PC-3 (cell line): ENCODE data around the gene HACD1. TPM values are rescaled to one million over a fixed set of nuclear protein-coding genes. Genes with fewer than 3 reads are reported as not detected.

ENCODE experiments used
- ATAC-seq: fragments of 200-7000 bp; cut with Tn5 transposase; 2 replicates; pipeline ENCODE4 v1.9.1; 2020; ENCODE audit warnings: mild to moderate bottlenecking, moderate library complexity
- BruUV-seq: library from RNA; stranded (reverse); fragments of 400-500 nt; replicated peaks from 2 replicates; lab custom pipeline; 2021; lab: Mats Ljungman, UMichigan
- CTCF ChIA-PET: fragments of 300-600 bp; sonication (Branson Sonifier 250); formaldehyde crosslinking; loops from one replicate; lab custom pipeline; 2022; ENCODE audit warnings: antibody characterized with exemption; lab: Charles Lee
- POLR2A ChIA-PET: fragments of 300-600 bp; sonication (Branson Sonifier 250); formaldehyde crosslinking; loops from one replicate; lab custom pipeline; 2022; ENCODE audit warnings: antibody characterized with exemption; ENCODE audit not compliant: unreplicated experiment; lab: Charles Lee
- DNase-seq: peaks from one replicate; pipeline ENCODE4 v3.0.0-alpha.2; 2015
- H2AFZ ChIP-seq: fragments of 300-600 bp; sonication (generic); 2 replicates; pipeline ENCODE4 v1.6.0; 2016; ENCODE audit warnings: antibody characterized with exemption, low read length
- H3F3A ChIP-seq: fragments of 300-600 bp; sonication (generic); one replicate; pipeline ENCODE4 v1.6.0; 2017; ENCODE audit warnings: antibody characterized with exemption, low read length, control low read depth, mild to moderate bottlenecking; ENCODE audit not compliant: unreplicated experiment
- H3K27ac ChIP-seq: fragments of 300-600 bp; sonication (generic); 2 replicates; pipeline ENCODE4 v1.5.1; 2016; ENCODE audit warnings: mild to moderate bottlenecking, low read length
- H3K27me3 ChIP-seq: fragments of 300-600 bp; sonication (generic); 2 replicates; pipeline ENCODE4 v1.6.1; 2016; ENCODE audit warnings: low read length, mixed read lengths
- H3K36me3 ChIP-seq: fragments of 300-600 bp; sonication (generic); 2 replicates; pipeline ENCODE4 v1.6.1; 2016; ENCODE audit warnings: low read depth, mixed run types, low read length, mixed read lengths
- H3K4me1 ChIP-seq: fragments of 300-600 bp; sonication (generic); 2 replicates; pipeline ENCODE4 v1.5.1; 2016; ENCODE audit warnings: low read length; ENCODE audit not compliant: insufficient read depth
- H3K4me2 ChIP-seq: fragments of 300-600 bp; sonication (generic); 2 replicates; pipeline ENCODE4 v1.6.0; 2016; ENCODE audit warnings: low read length
- H3K4me3 ChIP-seq: fragments of 300-600 bp; sonication (generic); 2 replicates; pipeline ENCODE4 v1.5.1; 2016; ENCODE audit warnings: mild to moderate bottlenecking, low read length, mixed read lengths
- H3K79me2 ChIP-seq: fragments of 300-600 bp; sonication (generic); 2 replicates; pipeline ENCODE4 v1.6.1; 2017; ENCODE audit warnings: low read length, mixed read lengths
- H3K9ac ChIP-seq: fragments of 300-600 bp; sonication (generic); 2 replicates; pipeline ENCODE4 v1.6.0; 2016; ENCODE audit warnings: mild to moderate bottlenecking, low read length
- H3K9me2 ChIP-seq: fragments of 300-600 bp; sonication (generic); replicated peaks from 2 replicates; pipeline ENCODE4 v1.6.1; 2016; ENCODE audit warnings: mixed run types, low read length, mixed read lengths
- H3K9me3 ChIP-seq: fragments of 300-600 bp; sonication (generic); 2 replicates; pipeline ENCODE4 v1.6.1; 2016; ENCODE audit warnings: low read length, mixed read lengths
- H4K20me1 ChIP-seq: fragments of 300-600 bp; sonication (generic); 2 replicates; pipeline ENCODE4 v1.6.1; 2016; ENCODE audit warnings: low read length, mixed read lengths
- EZH2 ChIP-seq: fragments of 300-600 bp; sonication (generic); IDR thresholded peaks from one replicate; pipeline ENCODE4 v1.6.1; 2017; ENCODE audit warnings: antibody characterized with exemption, mild to moderate bottlenecking, low read length; ENCODE audit not compliant: unreplicated experiment
- EZH2phosphoT487 ChIP-seq: fragments of 300-600 bp; sonication (generic); IDR thresholded peaks from 2 replicates; pipeline ENCODE4 v1.6.1; 2018; ENCODE audit warnings: mild to moderate bottlenecking, antibody characterized with exemption, low read length, borderline replicate concordance
- intact Hi-C: fragments of 100-400 bp; cut with micrococcal nuclease; formaldehyde crosslinking; loops from 2 replicates; pipeline ENCODE4 v1.9.0; 2023
- total RNA-seq: library from RNA; depleted of rRNA; stranded (reverse); fragments of >200 nt; gene quantifications from 2 replicates; pipeline ENCODE4 v1.2.3, GENCODE V29; 2014
- TF ChIP-seq, protein P1 (sequence below): fragments of 300-600 bp; sonication (generic); conservative IDR thresholded peaks from 2 replicates; pipeline ENCODE4 v1.5.1; 2017; ENCODE audit warnings: antibody characterized with exemption, low read depth, mild to moderate bottlenecking, low read length

HACD1 gene
- total RNA-seq, 1 experiment from 2014 or later, result 15.3 TPM

GRCh38 chr10:17586821-17587234, 30.3 kb downstream of the HACD1 start:
- no peaks in the 10 kb centered on the region for H3K79me2 ChIP-seq
- H3K27me3 ChIP-seq, result no peaks in the 10 kb centered on the region
- H3K9me3 ChIP-seq, result no peaks in the 10 kb centered on the region
- ATAC-seq (peak; percentile 37), DNase-seq (peak; percentile 12)
- no peaks in the 10 kb centered on the region for H4K20me1 ChIP-seq
- TF ChIP-seq EZH2phosphoT487, result no peak
- TF ChIP-seq EZH2, result no peak
- TF ChIP-seq, protein P1, sequence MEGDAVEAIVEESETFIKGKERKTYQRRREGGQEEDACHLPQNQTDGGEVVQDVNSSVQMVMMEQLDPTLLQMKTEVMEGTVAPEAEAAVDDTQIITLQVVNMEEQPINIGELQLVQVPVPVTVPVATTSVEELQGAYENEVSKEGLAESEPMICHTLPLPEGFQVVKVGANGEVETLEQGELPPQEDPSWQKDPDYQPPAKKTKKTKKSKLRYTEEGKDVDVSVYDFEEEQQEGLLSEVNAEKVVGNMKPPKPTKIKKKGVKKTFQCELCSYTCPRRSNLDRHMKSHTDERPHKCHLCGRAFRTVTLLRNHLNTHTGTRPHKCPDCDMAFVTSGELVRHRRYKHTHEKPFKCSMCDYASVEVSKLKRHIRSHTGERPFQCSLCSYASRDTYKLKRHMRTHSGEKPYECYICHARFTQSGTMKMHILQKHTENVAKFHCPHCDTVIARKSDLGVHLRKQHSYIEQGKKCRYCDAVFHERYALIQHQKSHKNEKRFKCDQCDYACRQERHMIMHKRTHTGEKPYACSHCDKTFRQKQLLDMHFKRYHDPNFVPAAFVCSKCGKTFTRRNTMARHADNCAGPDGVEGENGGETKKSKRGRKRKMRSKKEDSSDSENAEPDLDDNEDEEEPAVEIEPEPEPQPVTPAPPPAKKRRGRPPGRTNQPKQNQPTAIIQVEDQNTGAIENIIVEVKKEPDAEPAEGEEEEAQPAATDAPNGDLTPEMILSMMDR, result no peak
- H3K9ac ChIP-seq, result no peak overlapping the region
- H3K27ac ChIP-seq, result no peak overlapping the region
- intact Hi-C loops, result no loop called here
- no peaks in the 10 kb centered on the region for H3K36me3 ChIP-seq
- no peak overlapping the region for H3K4me3 ChIP-seq
- H3K4me1 ChIP-seq, result no peaks in the 10 kb centered on the region
- no TSS peak for BruUV-seq
- no peak overlapping the region for H2AFZ ChIP-seq
- H3F3A ChIP-seq, result no peaks in the 10 kb centered on the region
- no peaks in the 10 kb centered on the region for H3K9me2 ChIP-seq
- ChIA-PET POLR2A (no interaction called here), CTCF (no interaction called here)
- H3K4me2 ChIP-seq, result no peak overlapping the region

DNA sequence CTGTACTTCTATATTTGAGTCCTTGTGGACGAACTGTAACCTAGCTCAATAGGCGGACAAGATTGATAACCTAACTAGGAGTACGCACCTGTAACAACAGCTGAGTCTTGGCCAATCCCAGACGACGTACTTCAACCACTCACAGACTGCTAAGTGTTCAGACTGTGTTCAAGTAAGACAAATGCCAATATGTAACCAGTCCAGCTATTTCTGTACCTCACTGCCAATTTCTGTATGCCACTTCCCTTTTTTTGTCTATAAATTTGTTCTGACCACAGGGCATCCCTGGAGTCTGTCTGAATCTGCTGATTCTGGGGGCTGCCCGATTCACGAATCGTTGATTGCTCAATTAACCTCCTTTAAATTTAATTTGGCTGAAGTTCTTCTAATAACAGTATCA, 32.2 kb downstream of the HACD1 start:
- Histone ChIP-seq H2AFZ (no peak overlapping the region), H3K9me2 (no peaks in the 10 kb centered on the region), H3K4me2 (no peak overlapping the region), H3K27ac (no peak overlapping the region), H3K36me3 (no peaks in the 10 kb centered on the region), H3K9me3 (no peaks in the 10 kb centered on the region), H4K20me1 (no peaks in the 10 kb centered on the region), H3F3A (no peaks in the 10 kb centered on the region), H3K27me3 (no peaks in the 10 kb centered on the region), H3K4me1 (no peaks in the 10 kb centered on the region), H3K9ac (no peak overlapping the region), H3K4me3 (no peak overlapping the region), H3K79me2 (no peaks in the 10 kb centered on the region)
- no peak for DNase-seq
- ChIA-PET CTCF (no interaction called here), POLR2A (no interaction called here)
- no peak for ATAC-seq
- intact Hi-C loops, result no loop called here
- BruUV-seq, result no TSS peak
- TF ChIP-seq, protein P1, result no peak
- TF ChIP-seq EZH2 (no peak), EZH2phosphoT487 (no peak)

- DNase-seq (no peak), ATAC-seq (no peak)
- Histone ChIP-seq H3K27ac (no peak overlapping the region), H4K20me1 (no peaks in the 10 kb centered on the region), H3K9ac (no peak overlapping the region), H3K9me3 (no peaks in the 10 kb centered on the region), H3K9me2 (no peaks in the 10 kb centered on the region), H3K4me1 (no peaks in the 10 kb centered on the region), H3K4me3 (no peak overlapping the region), H3K79me2 (no peaks in the 10 kb centered on the region), H3K36me3 (no peaks in the 10 kb centered on the region), H2AFZ (no peak overlapping the region), H3K4me2 (no peak overlapping the region), H3K27me3 (no peaks in the 10 kb centered on the region), H3F3A (no peaks in the 10 kb centered on the region)
- ChIA-PET CTCF (no interaction called here), POLR2A (interaction anchor here (0.7 kb wide), 1 partner anchor 132 kb away, joined by 3 read pairs; no protein-coding TSS in a partner anchor)
- intact Hi-C loops, result no loop called here
- TF ChIP-seq, protein P1, result no peak
- TF ChIP-seq EZH2 (no peak), EZH2phosphoT487 (no peak)
- no TSS peak for BruUV-seq
Observed at GRCh38 chr10:17580885-17581284, 36.3 kb downstream of the HACD1 start.
